GM12874 (cell line): ENCODE results near the gene C16orf89.

Experiments used
- TF ChIP-seq, protein P1 (sequence below): IDR thresholded peaks from 2 replicates; pipeline ENCODE4 v1.5.1; 2011; ENCODE audit warnings: low read depth, mild to moderate bottlenecking, control low read depth, low read length, moderate library complexity; ENCODE audit not compliant: insufficient read depth

C16orf89 gene

DNA sequence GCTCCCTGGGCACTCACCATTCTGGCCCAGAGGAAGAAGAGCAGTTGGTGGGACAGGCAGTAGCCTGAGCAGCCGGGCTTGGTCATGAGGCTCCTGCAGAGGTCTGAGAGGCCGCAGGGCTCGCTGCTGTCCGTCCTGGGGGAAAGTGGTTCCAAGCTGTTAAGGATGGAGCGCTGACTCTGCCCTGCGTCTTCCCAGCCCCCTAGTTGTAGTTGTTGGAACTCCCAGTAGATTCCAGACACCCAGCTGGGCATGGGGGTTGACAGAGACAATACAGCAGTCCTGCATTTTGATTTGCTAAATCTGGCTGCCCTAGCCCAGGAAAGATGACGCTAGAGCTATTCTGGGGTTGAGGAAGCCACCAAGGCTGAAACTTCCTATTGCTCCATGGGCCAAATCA lies 7.3 kb downstream of the C16orf89 start:
- TF ChIP-seq, protein P1, sequence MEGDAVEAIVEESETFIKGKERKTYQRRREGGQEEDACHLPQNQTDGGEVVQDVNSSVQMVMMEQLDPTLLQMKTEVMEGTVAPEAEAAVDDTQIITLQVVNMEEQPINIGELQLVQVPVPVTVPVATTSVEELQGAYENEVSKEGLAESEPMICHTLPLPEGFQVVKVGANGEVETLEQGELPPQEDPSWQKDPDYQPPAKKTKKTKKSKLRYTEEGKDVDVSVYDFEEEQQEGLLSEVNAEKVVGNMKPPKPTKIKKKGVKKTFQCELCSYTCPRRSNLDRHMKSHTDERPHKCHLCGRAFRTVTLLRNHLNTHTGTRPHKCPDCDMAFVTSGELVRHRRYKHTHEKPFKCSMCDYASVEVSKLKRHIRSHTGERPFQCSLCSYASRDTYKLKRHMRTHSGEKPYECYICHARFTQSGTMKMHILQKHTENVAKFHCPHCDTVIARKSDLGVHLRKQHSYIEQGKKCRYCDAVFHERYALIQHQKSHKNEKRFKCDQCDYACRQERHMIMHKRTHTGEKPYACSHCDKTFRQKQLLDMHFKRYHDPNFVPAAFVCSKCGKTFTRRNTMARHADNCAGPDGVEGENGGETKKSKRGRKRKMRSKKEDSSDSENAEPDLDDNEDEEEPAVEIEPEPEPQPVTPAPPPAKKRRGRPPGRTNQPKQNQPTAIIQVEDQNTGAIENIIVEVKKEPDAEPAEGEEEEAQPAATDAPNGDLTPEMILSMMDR = no peak

DNA sequence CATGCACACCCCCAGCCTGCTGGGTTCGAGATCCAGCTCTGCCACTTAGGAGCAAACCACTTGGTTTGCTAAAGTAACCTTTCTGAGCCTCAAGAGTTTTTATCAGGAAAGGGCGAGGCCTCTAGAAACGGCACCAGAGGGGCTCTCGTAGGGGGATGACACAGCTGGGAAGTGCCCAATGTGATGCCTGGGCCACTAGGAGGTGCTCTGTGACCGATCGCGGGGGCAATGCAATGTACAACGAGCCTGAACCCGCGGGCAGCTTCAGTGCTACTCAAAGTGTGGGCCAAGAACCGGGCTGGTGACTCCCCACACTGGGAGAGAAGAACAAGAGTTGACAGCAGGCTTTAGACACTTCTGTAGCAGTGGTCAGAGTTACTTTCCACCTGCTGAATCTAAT lies 9.4 kb downstream of the C16orf89 start:
- TF ChIP-seq, protein P1 = peak; percentile 80

DNA sequence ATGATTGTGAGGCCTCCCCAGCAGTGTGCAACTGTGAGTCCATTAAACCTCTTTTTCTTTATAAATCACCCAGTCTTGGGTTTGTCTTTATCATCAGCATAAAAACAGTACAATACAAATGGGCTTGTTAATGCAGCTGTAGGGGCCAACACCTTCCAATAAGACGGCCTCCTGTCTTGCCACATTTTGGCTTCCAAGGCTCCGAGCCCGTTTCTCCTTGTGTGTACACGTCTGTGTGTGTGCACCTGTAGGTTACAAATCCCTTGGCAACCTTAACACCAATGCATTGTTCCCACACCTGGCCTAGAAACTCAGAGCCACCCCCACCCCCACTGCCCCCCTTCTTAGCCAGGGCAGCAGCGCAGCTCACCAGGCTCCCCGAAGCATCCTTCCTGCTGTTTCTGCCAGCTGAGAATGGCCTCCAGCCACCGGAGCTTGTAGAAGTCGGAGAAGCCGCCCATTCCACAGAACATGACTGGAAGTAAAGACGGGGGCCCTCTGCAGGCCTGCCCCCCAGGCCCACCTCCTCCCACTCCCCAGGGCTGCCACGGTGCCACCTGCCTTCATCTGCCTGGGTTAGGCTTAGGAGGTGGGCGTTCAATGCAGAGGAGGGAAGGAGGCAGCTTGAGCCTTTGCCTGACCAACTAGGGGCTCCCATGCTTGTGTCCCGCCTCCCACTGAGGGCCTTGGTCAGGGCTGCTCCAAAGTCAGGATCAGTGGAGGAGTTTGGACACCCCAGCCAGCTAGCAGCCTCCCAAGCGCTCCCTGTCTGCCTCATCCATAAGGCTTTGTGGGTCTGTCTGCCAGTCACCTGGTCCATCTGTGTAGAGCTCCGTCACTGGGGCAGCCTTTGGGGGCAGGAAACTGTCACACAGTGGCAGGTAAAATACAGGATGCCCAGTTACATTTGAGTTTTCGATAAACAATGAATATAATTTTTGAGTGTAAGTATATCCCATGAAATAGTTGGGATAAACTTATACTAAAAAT lies 10.6 kb downstream of the C16orf89 start:
- TF ChIP-seq, protein P1 = no peak

DNA sequence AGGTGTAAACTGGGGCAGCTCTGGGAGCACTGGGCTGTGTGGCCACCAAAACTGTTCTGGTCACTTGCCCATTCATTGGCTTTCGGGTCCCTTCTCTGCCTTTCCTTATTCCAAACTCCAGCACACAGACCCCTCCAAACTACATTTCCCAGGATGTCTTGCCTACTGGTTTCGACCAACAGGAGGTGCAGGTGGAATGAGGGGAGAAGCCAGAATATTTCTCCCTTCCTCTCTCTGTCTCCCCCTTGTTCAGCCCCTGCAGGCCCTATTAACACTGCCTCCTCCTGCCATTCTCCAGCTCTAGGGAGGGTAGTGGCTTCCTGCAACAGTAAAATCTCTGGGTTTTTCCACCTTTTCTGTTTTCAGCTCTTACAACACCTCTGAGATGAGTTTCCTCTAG lies 18.8 kb downstream of the C16orf89 start:
- TF ChIP-seq, protein P1 = no peak

DNA sequence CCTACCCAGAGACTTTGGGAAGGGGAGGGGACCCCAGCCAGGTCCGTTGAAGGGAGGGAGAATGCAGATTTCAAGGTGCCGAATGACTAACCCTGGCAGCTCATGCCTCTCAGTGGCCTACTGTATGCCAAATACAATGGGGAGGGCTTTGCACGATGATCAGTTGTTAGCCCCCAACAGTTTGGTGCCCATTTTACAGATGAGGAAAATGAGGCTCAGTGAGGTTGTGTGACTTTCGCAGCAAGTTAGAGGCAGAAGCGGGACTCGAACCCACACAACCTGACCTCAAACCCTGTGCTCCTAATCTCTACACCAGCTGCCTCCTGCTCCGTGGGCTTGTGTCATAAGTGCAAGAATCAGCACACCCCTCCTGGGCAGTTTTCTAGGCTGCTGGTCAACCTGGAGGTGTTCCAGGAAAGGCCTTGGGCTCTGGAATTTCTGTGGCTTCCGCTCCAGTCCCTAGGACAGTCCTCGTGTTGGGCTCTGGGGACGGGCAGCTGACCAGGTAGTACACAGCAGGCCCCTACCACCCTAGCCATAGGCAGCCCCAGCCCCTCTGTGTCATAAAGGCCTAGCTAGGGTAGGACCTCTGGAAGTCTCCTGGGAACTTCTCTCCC lies 20.1 kb downstream of the C16orf89 start:
- TF ChIP-seq, protein P1 = no peak

DNA sequence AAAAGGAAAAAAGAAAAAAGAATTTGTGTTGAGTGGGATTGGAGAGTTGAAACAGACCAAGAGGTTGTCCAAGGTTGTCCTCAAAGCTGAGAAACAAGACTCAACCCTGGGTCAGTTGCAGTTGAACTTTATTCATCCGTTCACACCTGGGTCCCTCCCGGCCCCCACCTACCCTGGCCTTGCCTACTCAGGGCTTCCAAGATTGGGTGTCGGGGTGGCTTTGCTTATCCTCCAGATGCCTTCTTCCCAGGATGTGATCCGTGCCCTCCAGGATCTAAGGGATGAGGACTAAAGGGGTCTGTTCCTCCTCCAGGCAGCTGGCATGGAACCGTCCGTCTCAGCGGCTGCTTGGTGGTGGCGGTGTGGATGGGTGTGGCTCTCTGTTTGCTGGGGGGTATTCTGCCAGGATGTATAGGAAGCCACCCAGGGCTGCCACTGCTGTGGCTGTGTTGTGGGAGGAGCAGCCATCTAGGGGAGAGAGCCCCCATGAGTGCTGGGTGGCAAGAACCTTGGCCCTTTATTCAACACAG lies 21.7 kb downstream of the C16orf89 start:
- TF ChIP-seq, protein P1 = no peak

DNA sequence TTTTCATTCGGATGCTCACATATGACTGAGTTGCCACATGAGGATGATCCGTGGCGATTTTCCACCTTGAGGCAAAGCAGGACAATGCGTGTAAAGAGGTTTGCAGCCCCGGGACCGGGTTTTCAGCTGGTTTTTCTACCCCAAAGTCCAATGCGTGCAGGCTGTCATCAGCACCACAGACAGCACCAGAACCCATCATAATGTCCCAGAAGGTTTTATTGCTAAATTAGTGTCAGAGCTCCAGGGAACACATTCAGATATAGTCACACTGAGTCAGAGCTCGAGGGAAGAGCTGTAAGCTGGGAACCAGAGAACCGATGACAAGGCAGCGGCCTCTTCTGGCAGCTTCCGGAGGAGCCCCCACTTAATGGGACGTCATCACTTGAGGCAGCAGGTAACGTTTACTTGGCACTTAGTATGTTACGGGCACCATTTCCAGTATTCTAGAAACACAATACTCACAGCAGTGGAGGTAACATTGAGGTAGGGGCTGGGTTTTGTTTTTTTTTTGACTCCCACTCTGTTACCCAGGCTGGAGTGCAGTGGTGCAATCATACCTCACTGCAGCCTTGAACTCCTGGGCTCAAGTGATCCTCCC lies 23.1 kb downstream of the C16orf89 start:
- TF ChIP-seq, protein P1 = no peak
